ENCODE data around the gene PHACTR2.
"Not testable (repeated sequence)": the region's sequence is repeated elsewhere in the genome, so short reads cannot be mapped to it uniquely, and the experiment has no call there.

Gene PHACTR2

GRCh38 chr6:143698759-143699429 lies 21.1 kb downstream of the PHACTR2 start:
- no peak for DNase-seq (ENCODE audit: low spot score)

GRCh38 chr6:143699430-143699825 lies 21.7 kb downstream of the PHACTR2 start:
- no peak for DNase-seq (ENCODE audit: low spot score)

- DNase-seq (ENCODE audit: low spot score), result no peak
Measured at GRCh38 chr6:143700684-143701348, 23.1 kb downstream of the PHACTR2 start.

GRCh38 chr6:143701349-143702234 lies 23.8 kb downstream of the PHACTR2 start:
- no peak for DNase-seq (ENCODE audit: low spot score)

GRCh38 chr6:143705569-143705968 lies 27.8 kb downstream of the PHACTR2 start:
- DNase-seq (ENCODE audit: low spot score), result no peak

- DNase-seq (ENCODE audit: low spot score), result no peak
Measured at GRCh38 chr6:143707697-143708096, 29.9 kb downstream of the PHACTR2 start.

- DNase-seq (ENCODE audit: low spot score), result no peak
Measured at GRCh38 chr6:143708889-143709288, 31.1 kb downstream of the PHACTR2 start.

GRCh38 chr6:143711714-143712113 lies 33.9 kb downstream of the PHACTR2 start:
- DNase-seq (ENCODE audit: low spot score), result no peak

- DNase-seq (ENCODE audit: low spot score), result no peak
Measured at GRCh38 chr6:143718472-143718871, 40.7 kb downstream of the PHACTR2 start.

- no peak for DNase-seq (ENCODE audit: low spot score)
Measured at GRCh38 chr6:143721642-143722041, 43.9 kb downstream of the PHACTR2 start.

GRCh38 chr6:143724876-143725275 lies 47.1 kb downstream of the PHACTR2 start:
- no peak for DNase-seq (ENCODE audit: low spot score)

GRCh38 chr6:143726015-143726647 lies 48.4 kb downstream of the PHACTR2 start:
- DNase-seq (ENCODE audit: low spot score), result no peak

GRCh38 chr6:143727035-143727434 lies 49.3 kb downstream of the PHACTR2 start:
- DNase-seq (ENCODE audit: low spot score), result no peak

- no peak for DNase-seq (ENCODE audit: low spot score)
Measured at GRCh38 chr6:143731789-143732188, 54.0 kb downstream of the PHACTR2 start.

GRCh38 chr6:143732536-143732935 lies 54.8 kb downstream of the PHACTR2 start:
- no peak for DNase-seq (ENCODE audit: low spot score)

- peak; percentile 13 for DNase-seq (ENCODE audit: low spot score)
Measured at GRCh38 chr6:143733510-143733909, 55.7 kb downstream of the PHACTR2 start.

- peak; percentile 63 for DNase-seq (ENCODE audit: low spot score)
Measured at GRCh38 chr6:143734641-143735063, 56.9 kb downstream of the PHACTR2 start.

- DNase-seq (ENCODE audit: low spot score), result not testable (repeated sequence)
Measured at GRCh38 chr6:143738072-143738690, 60.4 kb downstream of the PHACTR2 start.

- DNase-seq (ENCODE audit: low spot score), result no peak
Measured at GRCh38 chr6:143739341-143739851, 61.6 kb downstream of the PHACTR2 start.

GRCh38 chr6:143740213-143740612 lies 62.4 kb downstream of the PHACTR2 start:
- DNase-seq (ENCODE audit: low spot score), result no peak

- no peak for DNase-seq (ENCODE audit: low spot score)
Measured at GRCh38 chr6:143741480-143741879, 63.7 kb downstream of the PHACTR2 start.
